GM18505 (cell line): ENCODE data around the gene CCR6.
A peak's percentile ranks its signal among the peaks of the same experiment; 100 is the strongest.

Experiments used
- ATAC-seq: cut with Tn5 transposase; IDR thresholded peaks from one replicate; pipeline ENCODE4 v1.9.1; 2021; ENCODE audit not compliant: unreplicated experiment
- POLR2A ChIP-seq: IDR thresholded peaks from 4 replicates; pipeline ENCODE4 v1.6.1; 2011; ENCODE audit warnings: borderline replicate concordance; ENCODE audit not compliant: insufficient read depth, insufficient read length; ENCODE audit errors: extremely low read depth

The CCR6 gene

DNA sequence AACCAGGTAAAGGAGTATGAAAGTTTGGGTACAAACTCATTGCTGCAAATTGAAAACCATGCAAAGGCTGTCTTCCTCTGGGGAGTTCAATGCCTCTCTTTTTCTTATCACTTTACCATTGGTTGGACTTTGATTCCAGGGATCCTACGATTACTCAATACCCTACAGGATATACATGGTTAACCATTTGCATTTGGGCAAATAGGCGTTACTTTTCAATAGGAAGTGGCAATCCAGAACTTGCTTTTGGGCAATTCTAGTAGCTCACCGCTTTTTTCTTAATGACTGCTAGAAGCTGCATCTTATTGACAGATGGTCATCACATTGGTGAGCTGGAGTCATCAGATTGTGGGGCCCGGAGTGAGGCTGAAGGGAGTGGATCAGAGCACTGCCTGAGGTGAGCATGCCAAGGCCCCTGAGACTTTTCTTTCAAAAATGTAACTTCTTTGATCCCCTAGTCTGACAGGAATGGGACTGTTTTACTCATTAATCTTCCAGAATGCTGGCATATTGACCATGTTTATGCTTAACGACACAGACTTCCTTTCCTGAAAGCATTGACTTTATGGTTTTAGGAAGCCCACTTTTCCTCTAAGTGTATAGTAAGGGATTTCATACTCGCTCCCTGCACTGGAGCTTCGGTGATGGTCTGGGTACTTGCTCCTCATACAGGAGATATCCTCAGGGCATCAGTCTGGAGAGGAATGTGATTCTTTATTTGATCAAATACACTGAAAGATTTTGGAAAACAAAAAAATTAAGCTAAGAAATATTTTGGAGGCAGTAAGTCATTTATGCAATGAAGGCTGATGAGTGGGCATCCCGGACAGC is at the start of gene CCR6:
Gene CCR6 (plus strand): TSS at position 270 of the 831 bp plus-strand sequence. CDS start 13,039 bp downstream, outside the sequence.
- no peak for TF ChIP-seq POLR2A
- ATAC-seq = no peak

DNA sequence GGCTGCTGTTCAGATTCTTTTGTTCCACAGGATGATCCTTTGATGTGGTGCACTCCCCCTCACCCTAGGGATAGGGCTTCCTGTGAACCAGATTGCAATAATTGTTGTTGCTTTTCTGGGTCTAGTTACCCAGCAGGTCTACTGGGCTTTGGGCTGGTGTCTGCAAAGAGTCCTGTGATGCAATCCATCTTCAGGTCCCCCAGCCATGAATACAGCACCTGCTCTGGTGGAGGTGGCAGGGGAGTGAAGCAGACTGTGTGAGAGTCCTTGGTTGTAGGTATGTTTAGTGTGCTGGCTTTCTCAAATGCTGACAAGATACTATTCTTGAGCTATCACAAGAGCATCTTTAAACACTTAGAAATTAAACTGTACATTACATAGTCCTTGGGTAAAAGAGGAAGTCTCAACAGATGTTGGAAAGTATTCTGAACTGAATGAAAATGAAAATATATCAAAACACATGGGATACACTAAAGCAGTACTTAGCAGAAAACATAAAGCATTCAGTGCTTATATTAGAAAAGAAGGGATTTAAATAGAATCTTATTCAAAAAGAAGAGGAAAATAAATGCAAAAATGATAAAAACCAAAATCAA is 49.1 kb upstream of the CCR6 start:
- no peak for ATAC-seq
- TF ChIP-seq POLR2A = no peak

DNA sequence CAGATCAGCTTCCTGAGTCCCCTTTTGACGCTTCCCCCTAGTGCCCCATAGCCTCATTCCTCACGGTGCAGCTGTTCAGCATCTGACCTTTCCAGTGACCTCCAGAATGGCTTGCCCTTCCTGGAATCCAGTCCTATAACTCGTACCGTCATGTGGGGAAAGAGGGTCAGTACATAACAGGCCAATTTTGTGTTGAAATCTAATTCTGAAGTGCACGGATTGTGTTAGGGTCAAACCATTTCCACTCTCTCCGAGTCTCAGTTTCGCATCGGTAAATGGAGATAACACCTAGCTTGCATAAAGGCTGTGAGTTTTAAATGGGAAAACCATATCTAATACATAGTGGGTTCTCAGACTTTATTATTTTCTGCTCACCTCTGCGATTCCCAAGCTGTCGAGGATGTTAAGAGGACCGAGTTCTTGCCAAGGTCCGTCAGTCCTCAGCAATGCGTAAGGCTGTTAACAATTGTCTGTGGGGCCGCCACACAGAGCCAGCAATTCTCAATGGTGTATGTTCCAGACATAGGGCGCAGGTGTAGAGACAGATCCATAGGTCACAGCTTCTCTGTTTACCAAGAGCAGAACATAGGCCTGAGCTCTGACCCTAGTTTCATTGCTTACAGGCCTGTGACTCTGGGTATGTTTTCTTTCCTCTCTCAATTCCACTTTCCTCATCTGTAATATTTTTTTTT is 45.5 kb upstream of the CCR6 start:
- no peak for ATAC-seq
- TF ChIP-seq POLR2A = no peak

DNA sequence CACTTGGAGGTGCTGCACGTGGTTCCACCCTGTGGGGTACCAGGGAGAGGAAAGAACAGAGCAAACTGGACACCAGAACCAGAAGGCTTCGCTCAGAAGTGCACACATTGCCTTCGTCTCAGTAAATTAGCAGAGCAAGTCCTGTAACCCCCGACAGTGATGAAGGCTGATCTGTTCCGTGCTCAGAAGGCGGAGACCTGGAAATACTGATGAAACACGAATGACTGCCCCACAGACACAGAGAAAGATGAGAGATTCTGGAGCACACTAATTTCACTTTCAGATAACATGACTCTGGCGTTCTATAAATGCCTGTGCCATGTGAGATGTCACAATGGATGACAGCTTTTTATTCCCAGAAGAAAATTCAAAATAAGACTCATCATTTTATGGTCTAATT is 44.2 kb upstream of the CCR6 start:
- TF ChIP-seq POLR2A = no peak
- no peak for ATAC-seq

DNA sequence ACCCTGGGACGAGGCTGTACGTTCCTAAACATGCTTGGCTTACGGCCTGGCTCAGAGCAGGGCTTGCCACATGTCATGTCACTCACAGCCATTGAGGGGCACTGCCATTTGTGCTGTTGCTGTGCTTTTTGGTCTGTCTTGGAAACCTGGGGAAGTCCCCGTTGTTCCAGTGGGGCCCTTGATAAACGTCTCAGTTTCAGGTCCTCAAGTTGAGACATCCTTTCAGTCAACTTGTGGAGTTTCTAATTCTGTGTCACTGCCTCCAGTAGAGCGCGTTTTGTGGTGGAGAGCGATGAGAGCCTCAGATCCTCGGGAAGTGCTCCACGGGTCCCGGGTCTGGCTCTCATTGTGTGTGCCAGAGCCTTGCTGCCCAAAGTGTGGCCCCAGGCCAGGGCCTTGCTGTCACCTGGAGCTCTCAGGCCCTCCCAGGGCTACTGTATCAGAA is 43.0 kb upstream of the CCR6 start:
- peak; percentile 99 for ATAC-seq
- TF ChIP-seq POLR2A = peak; percentile 26

DNA sequence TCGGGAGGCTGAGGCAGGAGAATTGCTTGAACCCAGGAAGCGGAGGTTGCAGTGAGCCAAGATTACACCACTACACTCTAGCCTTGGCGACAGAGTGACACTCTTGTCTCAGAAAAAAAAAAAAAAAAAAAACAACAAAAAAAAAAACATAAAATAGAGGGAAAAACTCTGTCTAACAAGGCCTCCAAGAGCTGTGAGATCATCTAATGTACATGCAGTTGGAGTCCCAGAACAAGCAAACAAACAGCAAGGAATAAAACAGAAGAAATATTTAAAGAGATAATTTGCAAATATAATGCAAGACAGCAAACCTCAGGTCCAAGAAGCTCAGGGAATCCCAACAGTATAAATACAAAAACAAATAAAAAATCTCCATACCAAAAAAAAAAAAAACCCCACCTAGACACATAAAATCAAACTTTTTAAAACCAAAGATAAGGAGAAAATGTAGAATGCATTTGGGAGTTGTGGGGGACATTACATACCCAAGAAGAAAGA is 35.0 kb upstream of the CCR6 start:
- no peak for TF ChIP-seq POLR2A
- no peak for ATAC-seq

DNA sequence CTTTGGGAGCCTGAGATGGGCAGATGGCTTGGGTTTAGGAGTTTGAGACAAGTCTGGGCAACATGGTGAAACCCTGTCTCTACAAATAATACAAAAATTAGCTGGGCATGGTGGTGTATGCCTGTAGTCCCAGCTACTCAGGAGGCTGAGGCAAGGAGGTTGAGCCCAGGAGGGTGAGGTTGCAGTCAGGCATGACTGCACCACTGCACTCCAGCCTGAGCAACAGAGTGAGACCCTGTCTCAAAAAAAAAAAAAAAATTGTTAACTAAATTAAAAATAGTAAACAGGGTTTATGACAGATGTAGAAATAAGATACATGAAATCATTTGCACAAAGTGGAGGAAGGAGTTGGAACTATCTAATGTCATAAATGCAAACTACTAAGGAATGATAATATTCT is 34.2 kb upstream of the CCR6 start:
- ATAC-seq = peak; percentile 35

DNA sequence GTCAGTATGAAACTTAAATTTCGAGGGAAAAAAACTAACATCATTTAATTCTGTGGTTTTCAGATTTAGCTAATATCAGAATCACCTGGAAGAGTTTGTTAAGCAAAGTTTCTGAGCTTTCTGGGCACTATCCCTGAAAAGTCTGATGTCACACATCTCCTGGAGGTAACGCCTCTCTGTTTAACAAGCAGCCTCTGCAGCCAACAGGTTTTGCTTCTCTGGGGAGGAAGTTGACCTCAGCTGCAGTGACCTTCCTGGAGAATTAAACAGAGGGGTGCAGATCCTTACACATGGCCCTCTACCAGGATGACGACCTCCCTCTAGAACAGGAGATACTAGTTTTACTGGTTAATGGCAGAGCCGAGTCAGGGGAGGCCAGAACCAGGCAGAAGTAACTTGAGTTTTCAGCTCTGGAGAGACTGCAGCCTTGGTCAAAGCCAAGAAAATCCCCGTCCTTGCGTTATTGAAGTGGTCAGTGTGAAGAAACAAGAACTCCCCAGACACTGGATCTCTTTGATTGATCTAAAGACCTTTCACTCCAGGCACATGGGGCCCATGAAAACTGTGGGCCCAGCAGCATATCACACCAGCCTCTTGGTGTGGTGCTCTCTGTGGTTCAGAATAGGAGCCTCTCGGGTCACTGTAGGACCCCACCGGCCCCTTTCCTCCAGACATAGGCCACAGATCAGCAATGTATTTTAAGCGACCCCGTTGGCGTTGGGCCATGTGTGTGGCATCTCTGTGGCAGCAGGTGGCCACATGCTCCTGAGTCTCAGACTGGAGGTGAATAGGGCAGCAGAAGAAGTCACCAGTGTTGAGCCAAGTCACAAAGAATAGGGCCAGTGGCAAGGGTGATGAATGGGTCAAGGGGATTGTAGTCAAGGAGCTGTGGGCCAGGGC is 33.4 kb upstream of the CCR6 start:
- TF ChIP-seq POLR2A = no peak
- ATAC-seq = no peak

DNA sequence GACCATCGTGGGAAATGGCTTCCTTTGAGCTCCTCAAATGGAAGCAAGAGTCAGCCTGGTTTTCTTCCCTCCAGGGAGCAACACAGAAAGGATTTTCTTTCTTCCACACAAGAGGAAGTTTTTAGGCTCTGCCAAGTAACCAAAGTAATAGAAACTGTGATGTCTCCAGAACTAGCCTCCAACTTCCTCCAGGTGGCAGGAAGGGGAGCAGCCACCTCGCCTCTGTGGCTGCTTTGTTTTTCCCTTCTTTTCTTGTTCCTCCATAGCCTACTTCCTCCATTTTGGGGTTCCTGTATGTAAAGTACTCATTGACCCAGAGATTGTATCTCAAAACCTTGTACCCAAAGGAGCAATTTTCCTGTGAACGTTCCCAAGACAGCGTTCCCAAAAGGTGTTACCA is 32.7 kb upstream of the CCR6 start:
- no peak for TF ChIP-seq POLR2A

DNA sequence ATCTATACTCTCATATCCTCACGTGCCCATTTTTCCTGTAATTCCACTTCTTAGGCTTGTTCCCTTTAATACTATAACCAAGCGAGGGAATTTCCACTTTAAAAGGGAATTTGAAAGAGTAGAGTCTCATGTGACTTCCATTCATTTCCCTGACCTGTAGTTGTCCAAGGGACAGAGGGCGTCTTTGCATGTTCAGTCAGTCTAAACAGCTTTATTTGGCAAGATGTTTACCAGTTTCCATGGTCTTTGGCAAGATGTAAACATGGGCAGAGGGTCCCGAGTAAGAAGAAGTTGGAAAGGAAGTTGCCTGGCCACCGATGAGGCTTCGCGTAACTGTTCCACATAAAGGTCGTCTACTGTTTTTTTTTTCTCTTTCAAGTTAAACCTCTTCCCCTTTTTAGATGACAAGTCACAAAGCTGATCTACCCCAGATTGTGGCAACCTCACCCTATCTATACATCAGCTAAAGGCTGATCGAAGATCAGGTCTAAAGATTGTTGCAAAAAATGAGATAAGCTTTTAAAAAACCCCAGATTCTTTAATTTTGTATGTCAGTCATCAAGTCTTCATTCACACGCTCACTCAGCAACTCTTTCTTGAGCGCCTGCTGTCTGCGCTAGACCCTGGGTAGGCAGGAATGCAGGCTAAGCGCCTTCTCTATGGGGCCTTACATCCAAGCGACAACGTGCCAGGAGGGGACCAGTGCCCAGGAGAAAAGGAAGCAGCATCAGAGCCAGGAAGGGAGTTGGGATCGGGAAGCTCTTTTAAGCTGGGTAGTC is 31.7 kb upstream of the CCR6 start:
- no peak for TF ChIP-seq POLR2A
- no peak for ATAC-seq

More for the DNA sequence above, 32.7 kb upstream of the CCR6 start:
- ATAC-seq = no peak

DNA sequence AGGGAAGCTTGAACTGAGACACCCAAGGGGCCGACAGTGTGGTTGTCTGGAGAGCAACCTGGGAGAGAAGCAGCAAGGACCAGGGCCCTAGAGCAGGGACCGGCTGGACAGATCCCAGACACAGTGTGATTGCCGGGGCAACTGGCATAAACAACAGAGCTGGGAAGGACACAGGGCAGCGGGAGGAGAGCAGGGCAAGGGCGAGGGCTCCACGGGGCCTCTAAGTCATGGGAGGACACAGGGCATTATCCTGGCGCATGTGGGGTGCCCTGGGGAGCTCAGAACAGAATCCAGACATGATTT is 31.1 kb upstream of the CCR6 start:
- no peak for ATAC-seq
- TF ChIP-seq POLR2A = no peak

DNA sequence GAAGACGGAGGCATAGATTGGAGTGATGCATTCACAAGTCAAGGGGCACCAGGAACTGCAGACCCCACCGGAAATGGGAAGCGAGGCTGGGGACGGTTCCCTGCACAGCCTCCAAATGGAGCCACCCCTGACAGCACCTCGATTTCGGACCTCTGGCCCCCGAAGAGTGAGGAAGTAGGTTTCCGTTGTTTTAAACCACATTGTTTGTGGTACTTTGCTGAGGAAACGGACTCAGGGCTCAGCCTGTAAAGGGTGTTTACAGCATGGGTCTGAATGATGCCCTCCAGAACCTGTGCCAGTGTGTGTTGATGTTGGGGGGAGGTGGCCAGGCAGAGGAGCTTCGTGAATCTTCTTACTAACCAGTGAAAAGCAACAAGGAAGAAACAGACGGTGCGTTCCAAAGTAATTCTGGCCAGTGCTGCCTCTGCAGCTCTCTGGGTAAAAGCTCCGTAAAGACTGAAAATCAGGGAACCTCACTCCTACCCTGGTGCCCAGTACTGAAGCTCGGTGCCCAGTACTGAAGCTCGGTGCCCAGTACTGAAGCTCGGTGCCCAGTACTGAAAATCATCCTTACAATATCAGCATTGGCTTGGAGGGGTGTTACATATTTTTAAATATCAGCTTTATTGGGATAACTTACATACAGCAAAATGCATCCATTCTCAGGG is 30.1 kb upstream of the CCR6 start:
- TF ChIP-seq POLR2A = peak; percentile 66
- ATAC-seq = no peak
